Activated T-cell treated with anti-CD3 and anti-CD28 coated beads, Interleukin-2, amount 50 U/mL, for 72 hours (primary cell): ENCODE data around the gene PLEK2. TPM values are rescaled to one million over a fixed set of nuclear protein-coding genes. Genes with fewer than 3 reads are reported as not detected.
"Not testable (repeated sequence)": the region's sequence is repeated elsewhere in the genome, so short reads cannot be mapped to it uniquely, and the experiment has no call there.

Experiments
- ATAC-seq, 2 donors: fragments of 150-1000 bp; cut with Tn5 transposase; replicated peaks in 1 of 2; 2 replicates each; pipeline ENCODE4 v1.10.0; 2021; ENCODE audit warnings: moderate library complexity in 2 of 2, mild to moderate bottlenecking in 1 of 2
- DNase-seq, 2 donors: peaks; one replicate each; pipeline ENCODE4 v3.0.0; 2021 to 2022; ENCODE audit warnings: mixed read lengths in 1 of 2
- H3K27ac Mint-ChIP-seq: one replicate; pipeline ENCODE4 v1.8.0; 2022; ENCODE audit warnings: mild to moderate bottlenecking, moderate library complexity, mixed read lengths
- H3K27me3 Mint-ChIP-seq: one replicate; pipeline ENCODE4 v1.8.0; 2022; ENCODE audit warnings: low read depth, mixed read lengths
- H3K36me3 Mint-ChIP-seq, 2 donors: one replicate each; pipeline ENCODE4 v1.8.0; 2022; ENCODE audit warnings: mixed read lengths in 2 of 2, mild to moderate bottlenecking in 1 of 2; ENCODE audit not compliant: insufficient read depth in 2 of 2
- H3K4me1 Mint-ChIP-seq: one replicate; pipeline ENCODE4 v1.8.0; 2022; ENCODE audit warnings: low read depth, mixed read lengths
- H3K4me3 Mint-ChIP-seq, 2 donors: one replicate each; pipeline ENCODE4 v1.8.0; 2022; ENCODE audit warnings: mild to moderate bottlenecking in 2 of 2, mixed read lengths in 2 of 2, moderate library complexity in 2 of 2
- H3K9me3 Mint-ChIP-seq, 2 donors: one replicate each; pipeline ENCODE4 v1.8.0; 2022; ENCODE audit warnings: mixed read lengths in 2 of 2
- total RNA-seq, 2 donors: library from RNA; stranded (reverse); gene quantifications; one replicate each; pipeline ENCODE4 v1.2.3, GENCODE V29; 2022

PLEK2 gene
- total RNA-seq, 2 donors from 2014 or later, result 0.84 to 1.4 TPM

- Mint-ChIP-seq H3K4me1 (peaks cover 50% of the 10 kb centered on the region), H3K36me3 (peaks cover 5 to 6% of the 10 kb centered on the region in 2 donors), H3K4me3 (peak overlapping the region; percentile 91 to 96), H3K9me3 (no peaks in the 10 kb centered on the region), H3K27ac (no peak overlapping the region), H3K27me3 (no peaks in the 10 kb centered on the region)
- ATAC-seq (no peak), DNase-seq (no peak)
Measured at GRCh38 chr14:67357969-67358354, 54.0 kb downstream of the PLEK2 start.

- Mint-ChIP-seq H3K9me3 (no peaks in the 10 kb centered on the region), H3K4me1 (peaks cover 45% of the 10 kb centered on the region), H3K36me3 (peaks cover 1 to 5% of the 10 kb centered on the region in 2 donors), H3K27ac (peak overlapping the region; percentile 72), H3K27me3 (no peaks in the 10 kb centered on the region), H3K4me3 (peak overlapping the region; percentile 18 to 72)
- ATAC-seq (no peak), DNase-seq (peak in 1 of 2 donors; percentile 8)
Measured at GRCh38 chr14:67357186-67357968, 54.6 kb downstream of the PLEK2 start.

- DNase-seq (no peak), ATAC-seq (no peak)
- Mint-ChIP-seq H3K27ac (peak overlapping the region; percentile 64), H3K27me3 (no peaks in the 10 kb centered on the region), H3K4me3 (no peak overlapping the region), H3K4me1 (peaks cover 10% of the 10 kb centered on the region), H3K9me3 (no peaks in the 10 kb centered on the region), H3K36me3 (peaks cover 0 to 6% of the 10 kb centered on the region in 2 donors)
Measured at GRCh38 chr14:67352055-67352454, 59.9 kb downstream of the PLEK2 start.

DNA sequence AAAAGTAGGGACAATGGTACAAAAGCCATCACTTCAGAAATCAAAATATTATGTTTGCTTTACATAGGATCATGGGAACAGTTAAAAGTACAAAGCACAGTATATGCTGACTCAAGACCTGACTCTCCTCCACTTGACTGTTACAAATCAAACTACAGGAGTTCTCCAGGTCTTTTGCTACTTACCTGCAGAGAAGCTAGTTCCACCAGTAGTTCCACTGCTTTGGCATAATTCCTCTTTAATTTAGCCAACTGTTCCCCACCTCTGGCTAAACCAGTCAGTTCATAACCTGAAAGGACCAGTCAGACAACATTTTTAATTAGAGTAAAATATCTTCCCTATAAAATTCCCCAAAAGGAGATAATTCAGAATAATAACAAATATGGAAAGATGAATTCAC, 66.4 kb downstream of the PLEK2 start:
- ATAC-seq, result no peak
- Mint-ChIP-seq H3K36me3 (peaks cover 1 to 14% of the 10 kb centered on the region in 2 donors), H3K4me1 (peaks cover 13% of the 10 kb centered on the region), H3K4me3 (no peak overlapping the region), H3K9me3 (no peaks in the 10 kb centered on the region), H3K27me3 (no peaks in the 10 kb centered on the region), H3K27ac (no peak overlapping the region)
- no peak for DNase-seq

- H3K9me3 Mint-ChIP-seq, result no peaks in the 10 kb centered on the region
- H3K36me3 Mint-ChIP-seq, result peaks cover 1 to 8% of the 10 kb centered on the region in 2 donors
- H3K4me1 Mint-ChIP-seq, result peaks cover 13% of the 10 kb centered on the region
- ATAC-seq (peak in 1 of 2 donors; percentile 83), DNase-seq (no peak)
- H3K27me3 Mint-ChIP-seq, result no peaks in the 10 kb centered on the region
- no peak overlapping the region for H3K4me3 Mint-ChIP-seq
- H3K27ac Mint-ChIP-seq, result peak overlapping the region; percentile 21
Measured at GRCh38 chr14:67343601-67344230, 68.2 kb downstream of the PLEK2 start.

DNA sequence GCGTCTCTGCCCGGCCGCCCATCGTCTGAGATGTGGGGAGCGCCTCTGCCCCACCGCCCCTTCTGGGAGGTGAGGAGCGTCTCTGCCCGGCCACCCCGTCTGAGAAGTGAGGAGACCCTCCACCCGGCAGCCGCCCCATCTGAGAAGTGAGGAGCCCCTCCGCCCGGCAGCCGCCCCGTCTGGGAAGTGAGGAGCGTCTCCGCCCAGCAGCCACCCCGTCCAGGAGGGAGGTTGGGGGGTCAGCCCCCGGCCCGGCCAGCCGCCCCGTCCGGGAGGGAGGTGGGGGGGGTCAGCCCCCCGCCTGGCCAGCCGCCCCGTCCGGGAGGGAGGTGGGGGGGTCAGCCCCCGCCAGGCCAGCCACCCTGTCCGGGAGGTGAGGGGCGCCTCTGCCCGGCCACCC, 70.7 kb downstream of the PLEK2 start:
- peaks cover 13% of the 10 kb centered on the region for H3K4me1 Mint-ChIP-seq
- not testable (repeated sequence) for H3K4me3 Mint-ChIP-seq, H3K27me3 Mint-ChIP-seq, H3K36me3 Mint-ChIP-seq, H3K27ac Mint-ChIP-seq, ATAC-seq, DNase-seq, H3K9me3 Mint-ChIP-seq

Other genes with a start within 250 kb of the PLEK2 start
- gene GARIN2, start 222.7 kb downstream of the PLEK2 start, total RNA-seq, result not detected
- 1 to 10 TPM; 5.5 to 6.5 TPM for gene PALS1, start 170.7 kb downstream of the PLEK2 start, total RNA-seq
- gene ATP6V1D, start 52.4 kb downstream of the PLEK2 start, total RNA-seq, result 10 to 100 TPM; 24.5 to 27.3 TPM
- 100 to 1,000 TPM; 132 to 172 TPM for gene EIF2S1, start 51.8 kb downstream of the PLEK2 start, total RNA-seq
- under 1 TPM; 0.32 to 0.79 TPM for gene TMEM229B, start 76.6 kb upstream of the PLEK2 start, total RNA-seq
- 1 to 10 TPM; 1.0 to 1.2 TPM for gene PLEKHH1, start 121.1 kb upstream of the PLEK2 start, total RNA-seq
- 10 to 100 TPM; 19.7 to 30.4 TPM for gene PIGH, start 188.1 kb upstream of the PLEK2 start, total RNA-seq
- gene ARG2, start 207.8 kb upstream of the PLEK2 start, total RNA-seq, result 10 to 100 TPM in 1 of 2 donors, 1 to 10 TPM in 1; 8.5 to 12.1 TPM